WTC11 (cell line): ENCODE results near the gene TMEM259.

Source experiments
- ATF2 ChIP-seq: sonication (generic); formaldehyde crosslinking; IDR thresholded peaks from 2 replicates; pipeline ENCODE4 v1.8.1; 2022; ENCODE audit warnings: low read depth, missing genetic modification reagents, borderline replicate concordance
- CREB1 ChIP-seq: sonication (generic); formaldehyde crosslinking; IDR thresholded peaks from 2 replicates; pipeline ENCODE4 v1.8.0; 2023; ENCODE audit warnings: mild to moderate bottlenecking, missing genetic modification reagents
- CREM ChIP-seq: sonication (generic); formaldehyde crosslinking; IDR thresholded peaks from 2 replicates; pipeline ENCODE4 v1.8.1; 2022; ENCODE audit warnings: mild to moderate bottlenecking, missing genetic modification reagents, moderate library complexity
- CTCF ChIP-seq: fragments of 200-600 bp; IDR thresholded peaks from 2 replicates; pipeline ENCODE4 v1.8.0; 2022; ENCODE audit warnings: antibody characterized with exemption
- ZBTB21 ChIP-seq: sonication (generic); formaldehyde crosslinking; IDR thresholded peaks from 2 replicates; pipeline ENCODE4 v1.8.1; 2023; ENCODE audit warnings: mild to moderate bottlenecking, missing genetic modification reagents, borderline replicate concordance
- ZBTB43 ChIP-seq: sonication (generic); formaldehyde crosslinking; IDR thresholded peaks from 2 replicates; pipeline ENCODE4 v1.8.1; 2023; ENCODE audit warnings: mild to moderate bottlenecking, missing genetic modification reagents
- TF ChIP-seq, protein P1 (sequence below): fragments of 250-450 bp; sonication (Bioruptor Pico); IDR thresholded peaks from 2 replicates; pipeline ENCODE4 v1.9.0; 2021; ENCODE audit warnings: mild to moderate bottlenecking, borderline replicate concordance
- TF ChIP-seq, protein P2 (sequence below): fragments of 250-450 bp; sonication (Bioruptor Pico); IDR thresholded peaks from 2 replicates; pipeline ENCODE4 v2.1.2; 2022; ENCODE audit warnings: mild to moderate bottlenecking, moderate library complexity
- TF ChIP-seq, protein P3 (sequence below): sonication (generic); formaldehyde crosslinking; IDR thresholded peaks from 2 replicates; pipeline ENCODE4 v1.8.1; 2023; ENCODE audit warnings: mild to moderate bottlenecking, moderate library complexity, missing genetic modification reagents

GRCh38 chr19:1017906-1018305, 3.0 kb downstream of the TMEM259 start:
- TF ChIP-seq CTCF (no peak), ZBTB21 (CRISPR knock-in tag) (no peak), ATF2 (no peak), ZBTB43 (CRISPR knock-in tag) (no peak), CREM (CRISPR knock-in tag) (no peak), CREB1 (no peak)
- TF ChIP-seq, protein P1, sequence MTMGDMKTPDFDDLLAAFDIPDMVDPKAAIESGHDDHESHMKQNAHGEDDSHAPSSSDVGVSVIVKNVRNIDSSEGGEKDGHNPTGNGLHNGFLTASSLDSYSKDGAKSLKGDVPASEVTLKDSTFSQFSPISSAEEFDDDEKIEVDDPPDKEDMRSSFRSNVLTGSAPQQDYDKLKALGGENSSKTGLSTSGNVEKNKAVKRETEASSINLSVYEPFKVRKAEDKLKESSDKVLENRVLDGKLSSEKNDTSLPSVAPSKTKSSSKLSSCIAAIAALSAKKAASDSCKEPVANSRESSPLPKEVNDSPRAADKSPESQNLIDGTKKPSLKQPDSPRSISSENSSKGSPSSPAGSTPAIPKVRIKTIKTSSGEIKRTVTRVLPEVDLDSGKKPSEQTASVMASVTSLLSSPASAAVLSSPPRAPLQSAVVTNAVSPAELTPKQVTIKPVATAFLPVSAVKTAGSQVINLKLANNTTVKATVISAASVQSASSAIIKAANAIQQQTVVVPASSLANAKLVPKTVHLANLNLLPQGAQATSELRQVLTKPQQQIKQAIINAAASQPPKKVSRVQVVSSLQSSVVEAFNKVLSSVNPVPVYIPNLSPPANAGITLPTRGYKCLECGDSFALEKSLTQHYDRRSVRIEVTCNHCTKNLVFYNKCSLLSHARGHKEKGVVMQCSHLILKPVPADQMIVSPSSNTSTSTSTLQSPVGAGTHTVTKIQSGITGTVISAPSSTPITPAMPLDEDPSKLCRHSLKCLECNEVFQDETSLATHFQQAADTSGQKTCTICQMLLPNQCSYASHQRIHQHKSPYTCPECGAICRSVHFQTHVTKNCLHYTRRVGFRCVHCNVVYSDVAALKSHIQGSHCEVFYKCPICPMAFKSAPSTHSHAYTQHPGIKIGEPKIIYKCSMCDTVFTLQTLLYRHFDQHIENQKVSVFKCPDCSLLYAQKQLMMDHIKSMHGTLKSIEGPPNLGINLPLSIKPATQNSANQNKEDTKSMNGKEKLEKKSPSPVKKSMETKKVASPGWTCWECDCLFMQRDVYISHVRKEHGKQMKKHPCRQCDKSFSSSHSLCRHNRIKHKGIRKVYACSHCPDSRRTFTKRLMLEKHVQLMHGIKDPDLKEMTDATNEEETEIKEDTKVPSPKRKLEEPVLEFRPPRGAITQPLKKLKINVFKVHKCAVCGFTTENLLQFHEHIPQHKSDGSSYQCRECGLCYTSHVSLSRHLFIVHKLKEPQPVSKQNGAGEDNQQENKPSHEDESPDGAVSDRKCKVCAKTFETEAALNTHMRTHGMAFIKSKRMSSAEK (CRISPR knock-in tag) = no peak
- TF ChIP-seq, protein P2, sequence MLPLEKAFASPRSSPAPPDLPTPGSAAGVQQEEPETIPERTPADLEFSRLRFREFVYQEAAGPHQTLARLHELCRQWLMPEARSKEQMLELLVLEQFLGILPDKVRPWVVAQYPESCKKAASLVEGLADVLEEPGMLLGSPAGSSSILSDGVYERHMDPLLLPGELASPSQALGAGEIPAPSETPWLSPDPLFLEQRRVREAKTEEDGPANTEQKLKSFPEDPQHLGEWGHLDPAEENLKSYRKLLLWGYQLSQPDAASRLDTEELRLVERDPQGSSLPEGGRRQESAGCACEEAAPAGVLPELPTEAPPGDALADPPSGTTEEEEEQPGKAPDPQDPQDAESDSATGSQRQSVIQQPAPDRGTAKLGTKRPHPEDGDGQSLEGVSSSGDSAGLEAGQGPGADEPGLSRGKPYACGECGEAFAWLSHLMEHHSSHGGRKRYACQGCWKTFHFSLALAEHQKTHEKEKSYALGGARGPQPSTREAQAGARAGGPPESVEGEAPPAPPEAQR (CRISPR knock-in tag) = no peak
- TF ChIP-seq, protein P3, sequence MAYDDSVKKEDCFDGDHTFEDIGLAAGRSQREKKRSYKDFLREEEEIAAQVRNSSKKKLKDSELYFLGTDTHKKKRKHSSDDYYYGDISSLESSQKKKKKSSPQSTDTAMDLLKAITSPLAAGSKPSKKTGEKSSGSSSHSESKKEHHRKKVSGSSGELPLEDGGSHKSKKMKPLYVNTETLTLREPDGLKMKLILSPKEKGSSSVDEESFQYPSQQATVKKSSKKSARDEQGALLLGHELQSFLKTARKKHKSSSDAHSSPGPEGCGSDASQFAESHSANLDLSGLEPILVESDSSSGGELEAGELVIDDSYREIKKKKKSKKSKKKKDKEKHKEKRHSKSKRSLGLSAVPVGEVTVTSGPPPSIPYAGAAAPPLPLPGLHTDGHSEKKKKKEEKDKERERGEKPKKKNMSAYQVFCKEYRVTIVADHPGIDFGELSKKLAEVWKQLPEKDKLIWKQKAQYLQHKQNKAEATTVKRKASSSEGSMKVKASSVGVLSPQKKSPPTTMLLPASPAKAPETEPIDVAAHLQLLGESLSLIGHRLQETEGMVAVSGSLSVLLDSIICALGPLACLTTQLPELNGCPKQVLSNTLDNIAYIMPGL = no peak
